GM12872 (cell line): ENCODE results near the gene DDOST.

ENCODE experiments used
- CTCF ChIP-seq: IDR thresholded peaks from 3 replicates; pipeline ENCODE4 v1.5.1; 2011; ENCODE audit warnings: low read depth, mild to moderate bottlenecking, low read length, moderate library complexity; ENCODE audit not compliant: insufficient read depth

DDOST gene

GRCh38 chr1:20686883-20687725, 25.9 kb upstream of the DDOST start:
- no peak for TF ChIP-seq CTCF

- TF ChIP-seq CTCF = no peak
These were observed 24.6 kb upstream of the DDOST start for GRCh38 chr1:20685741-20686140.

- TF ChIP-seq CTCF = no peak
These were observed 24.0 kb upstream of the DDOST start for GRCh38 chr1:20685099-20685662.

GRCh38 chr1:20684651-20685050, 23.5 kb upstream of the DDOST start:
- TF ChIP-seq CTCF = no peak

- no peak for TF ChIP-seq CTCF
These were observed 23.0 kb upstream of the DDOST start for GRCh38 chr1:20684050-20684620.

GRCh38 chr1:20683614-20684013, 22.4 kb upstream of the DDOST start:
- TF ChIP-seq CTCF = no peak

- no peak for TF ChIP-seq CTCF
These were observed 21.5 kb upstream of the DDOST start for GRCh38 chr1:20682571-20683236.
